RWPE1 (cell line): Measurements from ENCODE around the gene MYPOP.

Source experiments
- CTCF ChIA-PET: fragments of 350-600 bp; sonication (Branson Sonifier 250); formaldehyde crosslinking; extraction: SDS; loops from one replicate; lab custom pipeline; 2021; lab: Yijun Ruan, JAX
- POLR2A ChIA-PET: fragments of 400-600 bp; formaldehyde crosslinking; extraction: SDS; loops from one replicate; lab custom pipeline; 2020; ENCODE audit warnings: antibody characterized with exemption; ENCODE audit not compliant: low non-redundant PET; lab: Yijun Ruan, JAX
- DNase-seq: peaks from one replicate; pipeline ENCODE4 v3.0.0; 2012; ENCODE audit warnings: low spot score
- H3K27ac ChIP-seq: fragments of 450-650 bp; 2 replicates; pipeline ENCODE4 v1.5.1; 2017
- CTCF ChIP-seq: fragments of 450-650 bp; conservative IDR thresholded peaks from 2 replicates; pipeline ENCODE4 v1.5.1; 2017; ENCODE audit warnings: low read depth, mild to moderate bottlenecking

Gene MYPOP

GRCh38 chr19:45922281-45922680 is 19.9 kb upstream of the MYPOP start:
- CTCF ChIA-PET = no interaction called here
- H3K27ac ChIP-seq = no peak overlapping the region
- DNase-seq = no peak
- POLR2A ChIA-PET = no interaction called here
- no peak for TF ChIP-seq CTCF

- CTCF ChIA-PET = no interaction called here
- POLR2A ChIA-PET = no interaction called here
- no peak for DNase-seq
- H3K27ac ChIP-seq = no peak overlapping the region
- no peak for TF ChIP-seq CTCF
Measured at GRCh38 chr19:45920458-45920857, 18.0 kb upstream of the MYPOP start.

- POLR2A ChIA-PET = no interaction called here
Measured at GRCh38 chr19:45919678-45920077, 17.3 kb upstream of the MYPOP start.

GRCh38 chr19:45918721-45919120 is 16.3 kb upstream of the MYPOP start:
- CTCF ChIA-PET = no interaction called here
- no peak overlapping the region for H3K27ac ChIP-seq
- POLR2A ChIA-PET = no interaction called here
- no peak for DNase-seq
- no peak for TF ChIP-seq CTCF

More at GRCh38 chr19:45919678-45920077, 17.3 kb upstream of the MYPOP start:
- no peak for DNase-seq
- CTCF ChIA-PET = no interaction called here
- H3K27ac ChIP-seq = no peak overlapping the region
- no peak for TF ChIP-seq CTCF

GRCh38 chr19:45917421-45918091 is 15.1 kb upstream of the MYPOP start:
- no peak for TF ChIP-seq CTCF
- no peak overlapping the region for H3K27ac ChIP-seq
- ChIA-PET CTCF (no interaction called here), POLR2A (interaction anchor here (0.8 kb wide), 1 partner anchor 296 kb away, joined by 6 read pairs; no protein-coding TSS in a partner anchor)
- DNase-seq = no peak

- ChIA-PET POLR2A (no interaction called here), CTCF (no interaction called here)
- DNase-seq = no peak
- TF ChIP-seq CTCF = no peak
- no peak within 1 kb of the TSS for H3K27ac ChIP-seq
Measured at GRCh38 chr19:45913874-45914830, 11.7 kb upstream of the MYPOP start, which contains the start of gene NANOS2. Gene NANOS2, minus strand, starts transcription at chr19:45914778. Its CDS starts 85 bp downstream, at chr19:45914693.
